GM13977 (cell line): Measurements from ENCODE around the gene PPP1R12C.
"Not testable (repeated sequence)": the region's sequence is repeated elsewhere in the genome, so short reads cannot be mapped to it uniquely, and the experiment has no call there.

Experiments used
- DNase-seq: peaks from one replicate; pipeline ENCODE4 v3.0.0; 2012; ENCODE audit warnings: low spot score
- CTCF ChIP-seq: IDR thresholded peaks from 2 replicates; pipeline ENCODE4 v1.5.1; 2012; ENCODE audit warnings: mild to moderate bottlenecking, control low read depth; ENCODE audit not compliant: insufficient read depth; ENCODE audit errors: extremely low read depth, missing control alignments
- in situ Hi-C: fragments of 300-500 bp; cut with MboI; formaldehyde crosslinking; loops from one replicate; pipeline ENCODE4 v1.12.0; 2022; ENCODE audit warnings: low sequenced_read_pairs, low pct_unique_long_range_greater_than_20kb, mixed read lengths, inconsistent platforms; ENCODE audit not compliant: unreplicated experiment

The PPP1R12C gene

GRCh38 chr19:55111238-55111831, 6.1 kb downstream of the PPP1R12C start:
- no peak for TF ChIP-seq CTCF
- DNase-seq = no peak
- in situ Hi-C loops = loop anchor here (25.0 kb wide), 1 partner anchor 649 kb away; the partner anchor contains the start of genes CDC42EP5 and LENG9

GRCh38 chr19:55109527-55110291, 7.7 kb downstream of the PPP1R12C start:
- in situ Hi-C loops = loop anchor here (25.0 kb wide), 1 partner anchor 647 kb away; the partner anchor contains the start of genes CDC42EP5 and LENG9
- TF ChIP-seq CTCF = no peak
- DNase-seq = no peak

- in situ Hi-C loops = loop anchor here (25.0 kb wide), 1 partner anchor 645 kb away; the partner anchor contains the start of genes CDC42EP5 and LENG9
- not testable (repeated sequence) for DNase-seq
These were observed 10.2 kb downstream of the PPP1R12C start for GRCh38 chr19:55107252-55107651.

- in situ Hi-C loops = loop anchor here (25.0 kb wide), 1 partner anchor 644 kb away; the partner anchor contains the start of genes CDC42EP5 and LENG9
- TF ChIP-seq CTCF = no peak
- DNase-seq = no peak
These were observed 10.8 kb downstream of the PPP1R12C start for GRCh38 chr19:55106591-55106990.

- in situ Hi-C loops = loop anchor here (25.0 kb wide), 1 partner anchor 643 kb away; the partner anchor contains the start of genes CDC42EP5 and LENG9
- TF ChIP-seq CTCF = no peak
- DNase-seq = no peak
These were observed 12.2 kb downstream of the PPP1R12C start for GRCh38 chr19:55105237-55105636.

- DNase-seq = no peak
- TF ChIP-seq CTCF = no peak
- in situ Hi-C loops = loop anchor here (25.0 kb wide), 1 partner anchor 641 kb away; the partner anchor contains the start of genes CDC42EP5 and LENG9
These were observed 14.2 kb downstream of the PPP1R12C start for GRCh38 chr19:55103190-55103589.

GRCh38 chr19:55101261-55101660, 16.2 kb downstream of the PPP1R12C start:
- in situ Hi-C loops = loop anchor here (25.0 kb wide), 1 partner anchor 639 kb away; the partner anchor contains the start of genes CDC42EP5 and LENG9
- no peak for DNase-seq
- TF ChIP-seq CTCF = no peak
